IgD-negative memory B cell (primary cell): ENCODE results near the gene ZNF774. TPM values are rescaled to one million over a fixed set of nuclear protein-coding genes. Genes with fewer than 3 reads are reported as not detected.
"Not testable (repeated sequence)": the region's sequence is repeated elsewhere in the genome, so short reads cannot be mapped to it uniquely, and the experiment has no call there.

ENCODE experiments used
- H3K27ac Mint-ChIP-seq, 3 donors: one replicate each; pipeline ENCODE4 v1.8.0; 2020 to 2022; ENCODE audit warnings: mild to moderate bottlenecking in 3 of 3, mixed read lengths in 3 of 3, moderate library complexity in 1 of 3
- H3K27me3 Mint-ChIP-seq: one replicate; pipeline ENCODE4 v1.8.0; 2021; ENCODE audit warnings: mixed read lengths
- H3K36me3 Mint-ChIP-seq: one replicate; pipeline ENCODE4 v1.8.0; 2020; ENCODE audit warnings: mild to moderate bottlenecking, mixed read lengths
- H3K4me1 Mint-ChIP-seq, 3 donors: one replicate each; pipeline ENCODE4 v1.8.0; 2020 to 2022; ENCODE audit warnings: mixed read lengths in 3 of 3, mild to moderate bottlenecking in 1 of 3
- H3K4me3 Mint-ChIP-seq, 4 donors: one replicate each; pipeline ENCODE4 v1.8.0; 2020 to 2022; ENCODE audit warnings: mild to moderate bottlenecking in 4 of 4, mixed read lengths in 4 of 4, moderate library complexity in 3 of 4
- H3K9me3 Mint-ChIP-seq, 3 donors: one replicate each; pipeline ENCODE4 v1.8.0; 2020 to 2021; ENCODE audit warnings: mixed read lengths in 3 of 3, mild to moderate bottlenecking in 1 of 3
- polyA plus RNA-seq: library from polyadenylated mRNA; unstranded; fragments of 300-500 nt; fragmentation: Illumina TruSeq; gene quantifications from one replicate; pipeline ENCODE4 v1.2.3, GENCODE V29; 2021

ZNF774 gene
- polyA plus RNA-seq, 1 donor from 2014 or later: 0.04 TPM

GRCh38 chr15:90334304-90334731 lies 17.8 kb upstream of the ZNF774 start:
- H3K4me1 Mint-ChIP-seq: peaks cover 0 to 4% (median 3%) of the 10 kb centered on the region in 3 donors
- no peak overlapping the region for H3K27ac Mint-ChIP-seq
- no peaks in the 10 kb centered on the region for H3K36me3 Mint-ChIP-seq
- H3K27me3 Mint-ChIP-seq: peaks cover 2% of the 10 kb centered on the region
- no peak overlapping the region for H3K4me3 Mint-ChIP-seq
- no peaks in the 10 kb centered on the region for H3K9me3 Mint-ChIP-seq

DNA sequence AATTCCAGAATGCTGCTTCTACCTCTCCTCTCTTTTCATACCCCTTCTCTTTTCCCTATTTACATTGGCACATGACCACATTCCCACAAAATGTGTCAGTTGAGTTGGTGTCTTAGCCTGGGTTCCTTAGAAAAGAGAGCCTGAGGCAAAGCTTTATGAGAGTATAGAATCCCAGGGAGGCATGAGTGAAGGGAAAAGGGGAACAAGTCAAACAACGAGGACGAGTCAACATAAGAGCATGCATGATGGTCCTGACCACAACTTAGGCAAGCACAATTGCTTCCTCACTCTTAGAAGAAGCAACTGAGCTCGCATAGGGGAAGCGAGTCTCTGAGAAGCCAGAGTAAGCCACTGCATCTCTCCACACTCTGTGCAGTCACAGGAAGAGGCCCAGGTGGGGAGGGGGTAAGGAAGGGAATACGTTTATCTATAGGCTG lies 15.4 kb upstream of the ZNF774 start:
- Mint-ChIP-seq H3K9me3 (no peaks in the 10 kb centered on the region), H3K27me3 (peaks cover 2% of the 10 kb centered on the region), H3K4me1 (peaks cover 0 to 4% (median 3%) of the 10 kb centered on the region in 3 donors), H3K27ac (no peak overlapping the region), H3K4me3 (no peak overlapping the region), H3K36me3 (no peaks in the 10 kb centered on the region)

DNA sequence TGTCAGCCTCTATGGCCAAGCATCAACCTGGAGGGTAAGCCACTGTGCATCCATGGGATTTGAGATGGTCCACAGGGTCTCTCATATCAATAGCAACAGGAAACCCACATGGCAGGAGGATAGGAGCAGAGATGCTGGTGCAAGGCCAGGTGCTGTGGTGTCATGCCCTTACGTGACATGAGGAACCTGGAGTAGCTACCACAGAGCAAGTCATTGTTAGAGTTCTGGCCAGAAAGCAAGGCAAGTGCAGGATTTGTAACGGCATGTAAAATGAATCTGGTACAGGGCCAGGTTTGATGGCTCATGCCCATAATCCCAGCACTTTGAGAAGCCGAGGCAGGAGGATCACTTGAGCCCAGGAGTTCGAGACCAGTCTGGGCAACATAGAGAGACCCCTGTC lies 14.8 kb upstream of the ZNF774 start:
- H3K9me3 Mint-ChIP-seq: no peaks in the 10 kb centered on the region
- H3K27me3 Mint-ChIP-seq: peaks cover 2% of the 10 kb centered on the region
- no peak overlapping the region for H3K4me3 Mint-ChIP-seq
- no peaks in the 10 kb centered on the region for H3K36me3 Mint-ChIP-seq
- H3K27ac Mint-ChIP-seq: no peak overlapping the region
- H3K4me1 Mint-ChIP-seq: peaks cover 0 to 4% (median 3%) of the 10 kb centered on the region in 3 donors

DNA sequence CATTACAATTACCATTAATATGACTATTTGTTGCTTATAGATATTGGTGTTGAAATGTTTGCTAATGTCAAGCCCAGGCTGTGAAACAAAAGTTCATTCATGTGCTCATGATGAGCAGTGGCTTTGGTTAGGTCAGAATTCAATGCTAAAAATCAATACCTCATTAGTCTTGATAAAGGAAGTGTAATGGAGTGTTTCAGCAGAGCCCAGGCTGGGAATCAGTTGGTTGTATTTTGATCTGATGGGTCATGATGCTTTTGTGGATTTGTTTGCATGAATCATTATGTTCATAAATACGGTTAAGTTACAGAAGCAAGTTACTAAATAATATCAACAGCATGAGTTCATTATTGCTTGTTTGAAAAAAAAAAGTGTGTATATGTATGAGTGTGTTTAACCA lies 13.6 kb upstream of the ZNF774 start:
- Mint-ChIP-seq H3K27ac (no peak overlapping the region), H3K9me3 (no peaks in the 10 kb centered on the region), H3K4me3 (no peak overlapping the region)

GRCh38 chr15:90340345-90340744 lies 11.7 kb upstream of the ZNF774 start:
- no peaks in the 10 kb centered on the region for H3K36me3 Mint-ChIP-seq
- no peak overlapping the region for H3K27ac Mint-ChIP-seq
- peaks cover 5 to 11% (median 7%) of the 10 kb centered on the region in 3 donors for H3K4me1 Mint-ChIP-seq
- peaks cover 4% of the 10 kb centered on the region for H3K27me3 Mint-ChIP-seq
- H3K4me3 Mint-ChIP-seq: no peak overlapping the region
- H3K9me3 Mint-ChIP-seq: no peaks in the 10 kb centered on the region

More for the DNA sequence above, 13.6 kb upstream of the ZNF774 start:
- Mint-ChIP-seq H3K4me1 (peaks cover 5 to 11% (median 7%) of the 10 kb centered on the region in 3 donors), H3K27me3 (peaks cover 5% of the 10 kb centered on the region), H3K36me3 (no peaks in the 10 kb centered on the region)

DNA sequence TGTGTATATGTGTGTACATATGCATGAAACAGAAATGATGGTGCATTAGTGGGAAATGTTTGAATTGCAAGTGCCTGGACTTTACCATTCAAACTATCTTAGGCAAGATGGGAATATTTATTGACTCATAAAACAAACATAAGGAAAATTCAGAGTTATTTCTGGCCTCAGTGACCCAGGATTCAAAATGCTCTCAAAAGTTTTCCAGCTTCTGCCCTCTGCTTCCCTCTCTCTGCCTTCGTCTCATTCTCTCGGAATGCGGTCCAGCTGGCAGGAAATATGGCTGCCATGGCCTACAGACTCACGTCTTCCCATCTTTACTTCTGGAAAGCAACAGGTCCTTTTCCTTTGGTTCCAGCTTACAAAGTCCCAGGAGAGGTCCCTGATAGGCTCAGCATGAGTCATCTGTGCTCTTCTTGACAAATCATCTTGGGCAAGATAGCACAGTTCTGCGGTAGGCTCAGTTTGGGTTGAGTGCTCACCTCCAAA lies 8.7 kb upstream of the ZNF774 start:
- no peaks in the 10 kb centered on the region for H3K36me3 Mint-ChIP-seq
- no peaks in the 10 kb centered on the region for H3K9me3 Mint-ChIP-seq
- peaks cover 4% of the 10 kb centered on the region for H3K27me3 Mint-ChIP-seq
- H3K4me1 Mint-ChIP-seq: peaks cover 4 to 7% (median 5%) of the 10 kb centered on the region in 3 donors
- H3K4me3 Mint-ChIP-seq: no peak overlapping the region
- no peak overlapping the region for H3K27ac Mint-ChIP-seq

- Mint-ChIP-seq H3K4me1 (peaks cover 4 to 7% (median 5%) of the 10 kb centered on the region in 3 donors), H3K36me3 (no peaks in the 10 kb centered on the region), H3K27ac (no peak overlapping the region), H3K4me3 (no peak overlapping the region), H3K27me3 (peaks cover 4% of the 10 kb centered on the region), H3K9me3 (no peaks in the 10 kb centered on the region)
Observed at GRCh38 chr15:90344662-90345061, 7.4 kb upstream of the ZNF774 start.

GRCh38 chr15:90345857-90346256 lies 6.2 kb upstream of the ZNF774 start:
- no peaks in the 10 kb centered on the region for H3K36me3 Mint-ChIP-seq
- H3K27ac Mint-ChIP-seq: no peak overlapping the region
- H3K9me3 Mint-ChIP-seq: no peaks in the 10 kb centered on the region
- peaks cover 4% of the 10 kb centered on the region for H3K27me3 Mint-ChIP-seq
- peaks cover 5 to 7% (median 6%) of the 10 kb centered on the region in 3 donors for H3K4me1 Mint-ChIP-seq
- no peak overlapping the region for H3K4me3 Mint-ChIP-seq

DNA sequence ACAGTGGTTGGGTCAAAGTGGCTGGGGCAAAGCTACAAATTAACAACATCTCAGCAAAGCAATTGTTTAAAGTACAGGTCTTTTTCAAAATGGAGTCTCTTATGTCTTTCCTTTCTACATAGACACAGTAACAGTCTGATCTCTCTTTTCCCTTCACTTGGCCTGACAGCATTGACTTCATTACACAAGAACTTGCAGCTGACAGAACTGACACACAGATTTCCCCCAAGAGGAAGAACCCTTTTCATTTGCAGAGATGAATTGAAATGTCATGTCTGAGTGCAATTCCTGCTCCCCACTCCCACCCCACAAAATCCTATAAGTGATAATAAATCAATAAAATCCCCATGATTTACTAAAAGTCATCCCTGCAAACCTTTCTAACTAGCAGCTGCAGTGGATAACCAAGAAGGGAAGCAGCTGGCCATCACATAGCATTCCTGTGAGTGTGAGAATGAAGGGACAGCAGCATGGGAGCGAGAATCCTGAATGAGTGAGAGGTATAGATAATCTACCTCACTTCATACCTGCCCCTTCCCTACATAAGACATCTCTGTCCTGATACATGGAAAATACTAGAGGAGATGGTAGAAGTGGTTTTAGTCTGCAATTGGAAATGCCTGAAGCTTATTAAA lies 4.5 kb upstream of the ZNF774 start:
- H3K27ac Mint-ChIP-seq, H3K9me3 Mint-ChIP-seq, H3K4me1 Mint-ChIP-seq, H3K27me3 Mint-ChIP-seq, H3K4me3 Mint-ChIP-seq, H3K36me3 Mint-ChIP-seq: not testable (repeated sequence)

DNA sequence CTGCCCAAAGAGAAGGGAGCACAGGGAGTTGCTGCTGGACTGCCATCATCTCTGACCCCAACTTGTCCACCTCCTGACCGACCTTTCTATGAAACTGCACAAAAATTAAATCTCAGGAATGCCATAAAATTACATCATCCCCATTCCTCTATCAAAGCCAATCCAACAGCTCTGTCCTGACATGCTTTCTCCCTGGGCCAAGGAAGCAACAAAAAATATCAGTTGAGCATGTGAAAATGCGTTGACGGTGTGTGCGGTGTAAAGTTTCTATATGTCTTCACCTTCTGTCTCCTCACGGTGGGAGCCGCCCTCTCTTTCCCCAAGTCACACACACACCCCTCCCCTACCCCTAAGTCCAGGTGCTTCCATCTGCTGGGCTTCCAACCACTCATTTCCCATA lies 3.6 kb upstream of the ZNF774 start:
- Mint-ChIP-seq H3K4me3 (no peak overlapping the region), H3K4me1 (peaks cover 2 to 6% (median 4%) of the 10 kb centered on the region in 3 donors), H3K27me3 (peaks cover 2% of the 10 kb centered on the region), H3K27ac (no peak overlapping the region), H3K9me3 (no peaks in the 10 kb centered on the region), H3K36me3 (no peaks in the 10 kb centered on the region)

DNA sequence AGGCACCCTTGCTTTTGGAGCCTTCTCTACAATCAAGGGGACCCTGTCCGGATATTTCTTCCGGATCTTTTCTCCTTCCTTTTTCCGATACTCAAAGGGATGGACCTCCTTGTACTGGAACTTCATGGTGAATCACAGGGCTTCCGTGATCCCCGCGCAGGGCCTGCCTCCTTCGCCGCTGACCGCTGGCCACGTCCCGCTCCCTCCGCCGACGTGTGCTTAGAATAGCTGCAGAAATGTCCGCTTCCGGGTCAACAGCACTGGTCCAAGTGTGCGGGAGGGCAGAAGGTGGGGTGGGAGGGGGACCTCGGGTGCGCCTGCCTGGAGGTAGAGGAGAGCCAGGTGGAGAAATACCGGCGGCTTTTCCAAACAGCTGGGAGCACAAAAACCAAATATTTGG lies 3.0 kb upstream of the ZNF774 start:
- Mint-ChIP-seq H3K9me3 (no peaks in the 10 kb centered on the region), H3K4me3 (peak overlapping the region in 1 of 4 donors; percentile 22), H3K36me3 (no peaks in the 10 kb centered on the region), H3K4me1 (peaks cover 2 to 6% (median 4%) of the 10 kb centered on the region in 3 donors), H3K27me3 (peaks cover 2% of the 10 kb centered on the region), H3K27ac (no peak overlapping the region)

GRCh38 chr15:90349821-90350220 lies 2.3 kb upstream of the ZNF774 start:
- Mint-ChIP-seq H3K27ac (no peak overlapping the region), H3K4me1 (peaks cover 2 to 6% (median 4%) of the 10 kb centered on the region in 3 donors), H3K27me3 (peaks cover 2% of the 10 kb centered on the region), H3K9me3 (no peaks in the 10 kb centered on the region), H3K36me3 (no peaks in the 10 kb centered on the region), H3K4me3 (peak overlapping the region in 2 of 4 donors; percentile 6 to 39)

GRCh38 chr15:90351479-90352106 lies 491 bp upstream of the ZNF774 start:
- peaks cover 2% of the 10 kb centered on the region for H3K27me3 Mint-ChIP-seq
- peaks cover 2 to 6% (median 4%) of the 10 kb centered on the region in 3 donors for H3K4me1 Mint-ChIP-seq
- no peaks in the 10 kb centered on the region for H3K9me3 Mint-ChIP-seq
- H3K27ac Mint-ChIP-seq: peak overlapping the region; percentile 3 to 50 (median 46)
- H3K36me3 Mint-ChIP-seq: no peaks in the 10 kb centered on the region
- peak overlapping the region; percentile 88 to 93 (median 91) for H3K4me3 Mint-ChIP-seq

DNA sequence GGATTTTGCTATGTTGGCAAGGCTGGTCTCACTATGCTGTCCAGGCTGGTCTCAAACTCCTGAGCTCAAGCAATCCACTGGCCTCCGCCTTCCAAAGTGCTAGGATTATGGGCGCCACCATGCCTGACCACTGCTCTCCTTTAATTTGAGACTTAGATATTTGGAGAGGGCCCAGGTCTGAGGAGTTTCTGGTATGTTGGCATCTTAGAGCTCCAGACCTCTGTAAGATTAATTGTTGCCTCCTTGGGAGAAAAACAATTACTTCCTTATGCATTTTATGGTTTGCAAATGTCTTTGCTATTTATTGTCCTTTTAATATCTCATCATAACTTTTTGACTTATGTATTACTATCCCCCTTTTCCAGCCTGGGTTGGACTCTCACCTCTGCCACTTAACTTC lies 2.9 kb downstream of the ZNF774 start:
- H3K4me3 Mint-ChIP-seq: no peak overlapping the region
- H3K9me3 Mint-ChIP-seq: no peaks in the 10 kb centered on the region
- no peak overlapping the region for H3K27ac Mint-ChIP-seq
- H3K27me3 Mint-ChIP-seq: peaks cover 2% of the 10 kb centered on the region
- H3K36me3 Mint-ChIP-seq: no peaks in the 10 kb centered on the region
- peaks cover 1 to 6% (median 4%) of the 10 kb centered on the region in 3 donors for H3K4me1 Mint-ChIP-seq

GRCh38 chr15:90358124-90359033 lies 6.3 kb downstream of the ZNF774 start:
- no peak overlapping the region for H3K27ac Mint-ChIP-seq
- no peaks in the 10 kb centered on the region for H3K27me3 Mint-ChIP-seq
- H3K4me3 Mint-ChIP-seq: no peak overlapping the region
- peaks cover 4% of the 10 kb centered on the region for H3K36me3 Mint-ChIP-seq
- H3K9me3 Mint-ChIP-seq: no peaks in the 10 kb centered on the region
- peaks cover 0 to 6% (median 5%) of the 10 kb centered on the region in 3 donors for H3K4me1 Mint-ChIP-seq
